HepG2 (cell line): ENCODE measurements around the gene DCAF16. TPM values are rescaled to one million over a fixed set of nuclear protein-coding genes. Genes with fewer than 3 reads are reported as not detected.
A peak's percentile ranks its signal among the peaks of the same experiment; 100 is the strongest.

Experiments
- AGO1 ChIP-seq: fragments of 200-400 bp; formaldehyde crosslinking; IDR thresholded peaks from 2 replicates; pipeline ENCODE4 v1.6.1; 2017; ENCODE audit warnings: mild to moderate bottlenecking, low read depth, low read length, moderate library complexity; ENCODE audit not compliant: poor library complexity, severe bottlenecking
- CENPT ChIP-seq: sonication (generic); formaldehyde crosslinking; IDR thresholded peaks from 2 replicates; pipeline ENCODE4 v1.8.0; 2022; ENCODE audit warnings: low read depth, mild to moderate bottlenecking, moderate library complexity, missing genetic modification reagents
- FOXM1 ChIP-seq: sonication (generic); formaldehyde crosslinking; IDR thresholded peaks from 2 replicates; pipeline ENCODE4 v1.5.0; 2020; ENCODE audit warnings: missing genetic modification reagents
- KLF11 ChIP-seq: IDR thresholded peaks from 2 replicates; pipeline ENCODE4 v1.6.1; 2016; ENCODE audit warnings: missing compliant biosample characterization
- KLF16 ChIP-seq, 2 experiments: sonication (generic) in 1 of 2; formaldehyde crosslinking in 1 of 2; IDR thresholded peaks; 2 replicates each; pipeline versions ENCODE4 v1.6.1 to v1.8.0; 2016 to 2023; ENCODE audit warnings: missing genetic modification reagents in 2 of 2, missing compliant biosample characterization in 1 of 2
- KMT2A ChIP-seq: sonication (generic); formaldehyde crosslinking; IDR thresholded peaks from 2 replicates; pipeline ENCODE4 v1.4.0; 2020; ENCODE audit warnings: missing genetic modification reagents
- PTBP1 ChIP-seq: fragments of 200-400 bp; formaldehyde crosslinking; IDR thresholded peaks from 2 replicates; pipeline ENCODE4 v1.6.1; 2018; ENCODE audit warnings: low read length, low read depth; ENCODE audit not compliant: poor library complexity, severe bottlenecking
- SYNCRIP ChIP-seq: fragments of 200-400 bp; formaldehyde crosslinking; IDR thresholded peaks from 2 replicates; pipeline ENCODE4 v1.6.1; 2018; ENCODE audit warnings: mild to moderate bottlenecking, low read depth, low read length; ENCODE audit not compliant: insufficient read depth
- TSC22D2 ChIP-seq: sonication (generic); formaldehyde crosslinking; IDR thresholded peaks from 2 replicates; pipeline ENCODE4 v1.5.1; 2020; ENCODE audit warnings: missing genetic modification reagents, mild to moderate bottlenecking, borderline replicate concordance
- ZFP1 ChIP-seq: IDR thresholded peaks from 2 replicates; pipeline ENCODE4 v1.6.1; 2016
- ZKSCAN5 ChIP-seq: sonication (generic); formaldehyde crosslinking; IDR thresholded peaks from 2 replicates; pipeline ENCODE4 v1.5.1; 2020; ENCODE audit warnings: mild to moderate bottlenecking, missing genetic modification reagents
- ZNF335 ChIP-seq: sonication (generic); formaldehyde crosslinking; IDR thresholded peaks from 2 replicates; pipeline ENCODE4 v1.4.0; 2020; ENCODE audit warnings: missing genetic modification reagents
- ZNF510 ChIP-seq: sonication (generic); formaldehyde crosslinking; IDR thresholded peaks from 2 replicates; pipeline ENCODE4 v1.4.0; 2020; ENCODE audit warnings: low read depth, mild to moderate bottlenecking, missing genetic modification reagents
- ZNF580 ChIP-seq: IDR thresholded peaks from 2 replicates; pipeline ENCODE4 v1.6.1; 2016; ENCODE audit warnings: low read depth, borderline replicate concordance
- ZNF703 ChIP-seq: sonication (generic); formaldehyde crosslinking; IDR thresholded peaks from 2 replicates; pipeline ENCODE4 v1.5.1; 2020; ENCODE audit warnings: missing genetic modification reagents, mild to moderate bottlenecking, moderate library complexity, borderline replicate concordance
- ZNF709 ChIP-seq: sonication (generic); formaldehyde crosslinking; IDR thresholded peaks from 2 replicates; pipeline ENCODE4 v1.5.0; 2020; ENCODE audit warnings: mild to moderate bottlenecking, missing genetic modification reagents
- polyA plus RNA-seq, 8 experiments: library from polyadenylated mRNA; depleted of rRNA in 3 of 8; stranded (reverse) in 7 of 8; unstranded in 1 of 8; fragments of >200 nt; fragmentation: Illumina TruSeq in 4 of 8; extraction: Trizol in 4 of 8; gene quantifications; 2 replicates each; pipeline versions ENCODE4 v1.2.1 to v1.2.3, GENCODE V29; 2011 to 2016; ENCODE audit warnings: low read depth in 4 of 8, missing spikeins in 1 of 8, mixed read lengths in 1 of 8; ENCODE audit not compliant: insufficient read depth in 1 of 8
- total RNA-seq, 5 experiments: library from RNA; depleted of rRNA; stranded (reverse); fragments of >200 nt; fragmentation: Illumina TruSeq; extraction: Trizol; gene quantifications; 2 replicates each; pipeline ENCODE4 v1.2.3, GENCODE V29; 2016; ENCODE audit warnings: low read depth in 1 of 5
- TF ChIP-seq, protein P1 (sequence below): sonication (generic); formaldehyde crosslinking; IDR thresholded peaks from 2 replicates; pipeline ENCODE4 v1.4.0; 2020; ENCODE audit warnings: missing genetic modification reagents
- TF ChIP-seq, protein P2 (sequence below): sonication (generic); formaldehyde crosslinking; IDR thresholded peaks from 2 replicates; pipeline ENCODE4 v1.5.0; 2020; ENCODE audit warnings: missing genetic modification reagents, mild to moderate bottlenecking, borderline replicate concordance
- TF ChIP-seq, protein P3 (sequence below): sonication (generic); formaldehyde crosslinking; IDR thresholded peaks from 2 replicates; pipeline ENCODE4 v1.8.1; 2023; ENCODE audit warnings: mild to moderate bottlenecking, missing genetic modification reagents
- TF ChIP-seq, protein P4 (sequence below): sonication (generic); formaldehyde crosslinking; IDR thresholded peaks from 2 replicates; pipeline ENCODE4 v1.4.0; 2020; ENCODE audit warnings: missing genetic modification reagents
- TF ChIP-seq, protein P5 (sequence below): sonication (generic); formaldehyde crosslinking; conservative IDR thresholded peaks from 2 replicates; pipeline ENCODE4 v1.4.0; 2020; ENCODE audit warnings: missing genetic modification reagents

The DCAF16 gene
- total and polyA plus RNA-seq, 2 of the 13 experiments (the other 11 are each of a cell fraction or from before 2014, with no cell fraction given): 37.5 to 41.9 TPM

DNA sequence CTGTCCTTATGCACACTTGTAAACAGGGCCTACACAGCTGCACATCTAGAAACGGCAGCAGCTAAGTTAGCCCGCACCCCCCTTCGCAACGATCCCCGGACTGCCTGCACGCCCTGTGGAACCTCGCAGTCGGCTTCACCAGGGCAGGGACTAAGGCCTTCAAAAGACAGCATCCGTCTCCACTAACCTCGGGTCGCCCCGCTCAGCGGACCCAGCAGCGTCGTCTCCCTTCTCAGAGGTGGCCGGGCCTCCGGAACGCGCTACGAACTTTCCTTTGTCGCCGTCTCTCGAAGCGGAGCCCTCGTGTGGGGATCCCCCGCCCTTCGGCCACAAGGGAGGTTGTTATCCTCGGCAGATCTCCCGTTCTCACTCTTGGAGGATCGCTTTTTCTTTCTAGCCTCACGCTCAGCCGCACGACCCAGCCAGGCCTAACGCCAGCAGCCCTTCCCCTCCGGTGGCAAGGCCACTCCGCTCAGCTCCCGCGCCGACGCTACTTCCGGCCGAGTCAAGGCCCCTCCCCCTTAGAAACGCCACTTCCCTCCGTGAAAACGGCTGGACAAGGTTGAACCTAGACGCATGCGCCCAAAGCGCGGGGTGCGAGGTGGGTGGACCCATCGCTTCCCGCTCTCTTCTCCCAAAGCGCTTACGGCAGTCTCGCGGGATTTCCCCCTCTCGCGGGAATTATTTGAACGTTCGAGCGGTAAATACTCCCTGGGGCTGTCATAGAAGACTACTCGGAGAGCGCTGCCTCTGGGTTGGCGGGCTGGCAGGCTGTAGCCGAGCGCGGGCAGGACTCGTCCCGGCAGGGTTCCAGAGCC lies at the start of gene DCAF16, which contains the start of gene NCAPG (continued):
- TF ChIP-seq ZNF580: no peak
- no peak for TF ChIP-seq PTBP1
- peak; percentile 70; the same call in 1 of the 2 replicates for TF ChIP-seq ZNF703 (CRISPR knock-in tag)
- TF ChIP-seq AGO1: no peak
- TF ChIP-seq ZNF709 (CRISPR knock-in tag): peak; percentile 74; the same call in 1 of the 2 replicates
- TF ChIP-seq, protein P1, sequence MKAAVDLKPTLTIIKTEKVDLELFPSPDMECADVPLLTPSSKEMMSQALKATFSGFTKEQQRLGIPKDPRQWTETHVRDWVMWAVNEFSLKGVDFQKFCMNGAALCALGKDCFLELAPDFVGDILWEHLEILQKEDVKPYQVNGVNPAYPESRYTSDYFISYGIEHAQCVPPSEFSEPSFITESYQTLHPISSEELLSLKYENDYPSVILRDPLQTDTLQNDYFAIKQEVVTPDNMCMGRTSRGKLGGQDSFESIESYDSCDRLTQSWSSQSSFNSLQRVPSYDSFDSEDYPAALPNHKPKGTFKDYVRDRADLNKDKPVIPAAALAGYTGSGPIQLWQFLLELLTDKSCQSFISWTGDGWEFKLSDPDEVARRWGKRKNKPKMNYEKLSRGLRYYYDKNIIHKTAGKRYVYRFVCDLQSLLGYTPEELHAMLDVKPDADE (CRISPR knock-in tag): 0 out of 2 replicates have a peak, but pooled peaks have one; percentile 53
- TF ChIP-seq KLF16 (CRISPR knock-in tag; IDR thresholded peaks at IDR 0.05): peak in 1 of 2 experiments; percentile 89; a peak in 2 of 4 replicates
- TF ChIP-seq KMT2A (CRISPR knock-in tag): peak; percentile 99
- no peak for TF ChIP-seq CENPT
- peak; percentile 74; the same call in 1 of the 2 replicates for TF ChIP-seq FOXM1 (CRISPR knock-in tag)
- peak; percentile 14; the same call in 1 of the 2 replicates for TF ChIP-seq KLF11 (CRISPR knock-in tag)
- TF ChIP-seq SYNCRIP: no peak
- TF ChIP-seq, protein P2, sequence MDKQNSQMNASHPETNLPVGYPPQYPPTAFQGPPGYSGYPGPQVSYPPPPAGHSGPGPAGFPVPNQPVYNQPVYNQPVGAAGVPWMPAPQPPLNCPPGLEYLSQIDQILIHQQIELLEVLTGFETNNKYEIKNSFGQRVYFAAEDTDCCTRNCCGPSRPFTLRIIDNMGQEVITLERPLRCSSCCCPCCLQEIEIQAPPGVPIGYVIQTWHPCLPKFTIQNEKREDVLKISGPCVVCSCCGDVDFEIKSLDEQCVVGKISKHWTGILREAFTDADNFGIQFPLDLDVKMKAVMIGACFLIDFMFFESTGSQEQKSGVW: no peak
- TF ChIP-seq, protein P3, sequence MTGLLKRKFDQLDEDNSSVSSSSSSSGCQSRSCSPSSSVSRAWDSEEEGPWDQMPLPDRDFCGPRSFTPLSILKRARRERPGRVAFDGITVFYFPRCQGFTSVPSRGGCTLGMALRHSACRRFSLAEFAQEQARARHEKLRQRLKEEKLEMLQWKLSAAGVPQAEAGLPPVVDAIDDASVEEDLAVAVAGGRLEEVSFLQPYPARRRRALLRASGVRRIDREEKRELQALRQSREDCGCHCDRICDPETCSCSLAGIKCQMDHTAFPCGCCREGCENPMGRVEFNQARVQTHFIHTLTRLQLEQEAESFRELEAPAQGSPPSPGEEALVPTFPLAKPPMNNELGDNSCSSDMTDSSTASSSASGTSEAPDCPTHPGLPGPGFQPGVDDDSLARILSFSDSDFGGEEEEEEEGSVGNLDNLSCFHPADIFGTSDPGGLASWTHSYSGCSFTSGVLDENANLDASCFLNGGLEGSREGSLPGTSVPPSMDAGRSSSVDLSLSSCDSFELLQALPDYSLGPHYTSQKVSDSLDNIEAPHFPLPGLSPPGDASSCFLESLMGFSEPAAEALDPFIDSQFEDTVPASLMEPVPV (CRISPR knock-in tag): peak; percentile 78; the same call in 1 of the 2 replicates
- TF ChIP-seq ZFP1 (CRISPR knock-in tag): no peak
- no peak for TF ChIP-seq ZNF510
- peak; percentile 70; the same call in 1 of the 2 replicates for TF ChIP-seq ZKSCAN5 (CRISPR knock-in tag)
- TF ChIP-seq, protein P4, sequence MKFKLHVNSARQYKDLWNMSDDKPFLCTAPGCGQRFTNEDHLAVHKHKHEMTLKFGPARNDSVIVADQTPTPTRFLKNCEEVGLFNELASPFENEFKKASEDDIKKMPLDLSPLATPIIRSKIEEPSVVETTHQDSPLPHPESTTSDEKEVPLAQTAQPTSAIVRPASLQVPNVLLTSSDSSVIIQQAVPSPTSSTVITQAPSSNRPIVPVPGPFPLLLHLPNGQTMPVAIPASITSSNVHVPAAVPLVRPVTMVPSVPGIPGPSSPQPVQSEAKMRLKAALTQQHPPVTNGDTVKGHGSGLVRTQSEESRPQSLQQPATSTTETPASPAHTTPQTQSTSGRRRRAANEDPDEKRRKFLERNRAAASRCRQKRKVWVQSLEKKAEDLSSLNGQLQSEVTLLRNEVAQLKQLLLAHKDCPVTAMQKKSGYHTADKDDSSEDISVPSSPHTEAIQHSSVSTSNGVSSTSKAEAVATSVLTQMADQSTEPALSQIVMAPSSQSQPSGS: no peak
- 0 out of 2 replicates have a peak, but pooled peaks have one; percentile 21 for TF ChIP-seq TSC22D2 (CRISPR knock-in tag)
- TF ChIP-seq, protein P5, sequence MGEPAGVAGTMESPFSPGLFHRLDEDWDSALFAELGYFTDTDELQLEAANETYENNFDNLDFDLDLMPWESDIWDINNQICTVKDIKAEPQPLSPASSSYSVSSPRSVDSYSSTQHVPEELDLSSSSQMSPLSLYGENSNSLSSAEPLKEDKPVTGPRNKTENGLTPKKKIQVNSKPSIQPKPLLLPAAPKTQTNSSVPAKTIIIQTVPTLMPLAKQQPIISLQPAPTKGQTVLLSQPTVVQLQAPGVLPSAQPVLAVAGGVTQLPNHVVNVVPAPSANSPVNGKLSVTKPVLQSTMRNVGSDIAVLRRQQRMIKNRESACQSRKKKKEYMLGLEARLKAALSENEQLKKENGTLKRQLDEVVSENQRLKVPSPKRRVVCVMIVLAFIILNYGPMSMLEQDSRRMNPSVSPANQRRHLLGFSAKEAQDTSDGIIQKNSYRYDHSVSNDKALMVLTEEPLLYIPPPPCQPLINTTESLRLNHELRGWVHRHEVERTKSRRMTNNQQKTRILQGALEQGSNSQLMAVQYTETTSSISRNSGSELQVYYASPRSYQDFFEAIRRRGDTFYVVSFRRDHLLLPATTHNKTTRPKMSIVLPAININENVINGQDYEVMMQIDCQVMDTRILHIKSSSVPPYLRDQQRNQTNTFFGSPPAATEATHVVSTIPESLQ (CRISPR knock-in tag): 0 out of 2 replicates have a peak, but pooled peaks have one; percentile 28
- TF ChIP-seq ZNF335: 0 out of 2 replicates have a peak, but pooled peaks have one; percentile 31
